HL-60 (cell line): ENCODE results near the gene C4B.
"Not testable (repeated sequence)": the region's sequence is repeated elsewhere in the genome, so short reads cannot be mapped to it uniquely, and the experiment has no call there.

Experiments
- CTCF ChIP-seq: IDR thresholded peaks from one replicate; pipeline ENCODE4 v1.5.1; 2011; ENCODE audit warnings: low read length, control low read depth, inconsistent platforms; ENCODE audit not compliant: insufficient read depth
- GABPA ChIP-seq: IDR thresholded peaks from 2 replicates; pipeline ENCODE4 v1.6.1; 2012; ENCODE audit warnings: low read depth
- POLR2AphosphoS5 ChIP-seq: IDR thresholded peaks from 2 replicates; pipeline ENCODE4 v1.6.1; 2012; ENCODE audit warnings: low read depth

GRCh38 chr6:31980998-31981397 lies 33.6 kb upstream of the C4B start:
- not testable (repeated sequence) for TF ChIP-seq CTCF, POLR2AphosphoS5, GABPA
